ENCODE results near the gene PXN.
A peak's percentile ranks its signal among the peaks of the same experiment; 100 is the strongest.
"Not testable (repeated sequence)": the region's sequence is repeated elsewhere in the genome, so short reads cannot be mapped to it uniquely, and the experiment has no call there.

PXN gene

DNA sequence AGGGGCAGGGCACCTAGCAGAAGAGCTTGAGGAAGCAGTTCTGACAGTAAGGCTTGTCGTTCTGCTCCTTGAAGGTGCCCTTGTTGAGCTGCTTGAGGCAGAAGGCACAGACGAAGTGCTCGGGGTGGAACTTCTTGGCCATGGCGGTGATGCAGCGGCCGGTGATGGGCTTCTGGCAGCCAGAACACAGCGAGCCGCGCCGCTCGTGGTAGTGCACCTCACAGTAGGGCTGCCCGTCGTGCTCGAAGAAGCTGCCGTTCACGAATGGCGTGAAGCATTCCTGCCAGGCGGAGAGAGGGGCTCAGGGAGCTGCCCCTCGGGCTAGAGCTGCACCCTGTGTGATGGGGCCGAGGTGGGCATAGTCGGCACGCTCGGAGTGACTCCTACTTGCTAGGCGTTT lies 53.2 kb downstream of the PXN start:
- Histone ChIP-seq H3K36me3 (peaks cover 84% of the 10 kb centered on the region), H3K9ac (no peak overlapping the region), H3K4me1 (no peaks in the 10 kb centered on the region), H3K27me3 (no peaks in the 10 kb centered on the region), H3K9me3 (no peaks in the 10 kb centered on the region), H4K20me1 (no peaks in the 10 kb centered on the region), H3K27ac (no peak overlapping the region), H3K4me3 (no peak overlapping the region), H3K4me2 (no peak overlapping the region)
- no peak for TF ChIP-seq Cebpa-rat (IDR thresholded peaks at IDR 0.05)

DNA sequence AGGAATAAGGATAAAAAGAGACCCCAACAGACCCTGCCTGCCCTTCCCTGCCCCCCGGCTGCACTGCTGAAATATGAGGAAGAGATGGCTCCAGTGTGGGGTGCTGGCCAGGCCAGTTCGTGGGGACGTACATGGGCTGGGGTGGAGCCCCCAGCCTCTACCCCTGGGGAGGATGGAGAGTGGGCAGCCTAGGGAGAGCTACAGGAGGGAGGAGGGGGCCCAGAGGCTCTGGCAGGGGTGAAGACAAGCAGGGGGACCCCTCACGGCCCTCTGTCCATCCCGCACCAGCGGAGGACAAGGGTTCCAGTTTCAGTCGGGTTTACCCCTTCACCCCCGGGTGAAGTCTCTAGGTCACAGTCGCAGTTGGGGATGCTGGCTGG lies 53.6 kb downstream of the PXN start:
- H3K4me2 ChIP-seq: no peak overlapping the region
- H3K27me3 ChIP-seq: no peaks in the 10 kb centered on the region
- H3K9ac ChIP-seq: no peak overlapping the region
- no peaks in the 10 kb centered on the region for H3K4me1 ChIP-seq
- H3K27ac ChIP-seq: no peak overlapping the region
- no peak overlapping the region for H3K4me3 ChIP-seq
- no peaks in the 10 kb centered on the region for H4K20me1 ChIP-seq
- no peak for TF ChIP-seq Cebpa-rat (IDR thresholded peaks at IDR 0.05)
- peaks cover 88% of the 10 kb centered on the region for H3K36me3 ChIP-seq
- H3K9me3 ChIP-seq: no peaks in the 10 kb centered on the region

DNA sequence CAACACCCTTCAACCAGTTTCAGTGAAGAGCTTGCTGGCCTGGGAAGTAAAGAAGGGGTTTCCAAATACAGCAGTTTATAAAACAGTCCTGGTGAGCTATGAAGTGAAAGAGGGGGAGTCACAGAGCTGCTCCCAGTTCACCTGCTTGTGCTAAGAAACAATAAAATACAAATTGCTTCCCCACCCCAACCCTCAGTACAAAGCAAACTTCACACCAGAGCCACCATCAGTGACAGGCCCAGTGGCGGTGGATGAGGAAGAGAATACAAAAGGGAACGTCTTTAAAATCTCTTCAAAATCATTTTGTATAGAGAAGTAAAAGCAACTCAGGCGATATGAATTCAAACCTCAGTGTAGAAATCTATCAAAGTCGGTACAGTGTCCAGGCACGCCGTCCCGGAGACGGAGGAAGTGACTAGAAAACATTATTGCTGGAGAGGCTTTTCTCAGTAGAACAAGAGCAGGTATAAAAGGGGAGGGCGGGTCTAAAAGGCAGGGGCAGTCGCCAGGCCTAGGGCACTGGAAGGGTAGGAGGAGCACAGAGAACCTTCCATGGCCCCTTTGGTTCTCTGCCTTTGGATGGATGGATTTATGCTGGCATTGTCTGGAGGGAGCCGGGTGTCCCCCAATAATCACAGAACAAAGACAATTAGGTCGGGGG lies 54.2 kb downstream of the PXN start:
- Histone ChIP-seq H3K9me3 (no peaks in the 10 kb centered on the region), H3K4me1 (no peaks in the 10 kb centered on the region), H3K27me3 (no peaks in the 10 kb centered on the region), H3K9ac (0 out of 2 replicates have a peak overlapping the region, but pooled peaks have one; percentile 8), H3K4me3 (no peak overlapping the region), H4K20me1 (no peaks in the 10 kb centered on the region), H3K27ac (0 out of 2 replicates have a peak overlapping the region, but pooled peaks have one; percentile 7), H3K4me2 (no peak overlapping the region), H3K36me3 (peaks cover 94% of the 10 kb centered on the region)
- no peak for TF ChIP-seq Cebpa-rat (IDR thresholded peaks at IDR 0.05)

DNA sequence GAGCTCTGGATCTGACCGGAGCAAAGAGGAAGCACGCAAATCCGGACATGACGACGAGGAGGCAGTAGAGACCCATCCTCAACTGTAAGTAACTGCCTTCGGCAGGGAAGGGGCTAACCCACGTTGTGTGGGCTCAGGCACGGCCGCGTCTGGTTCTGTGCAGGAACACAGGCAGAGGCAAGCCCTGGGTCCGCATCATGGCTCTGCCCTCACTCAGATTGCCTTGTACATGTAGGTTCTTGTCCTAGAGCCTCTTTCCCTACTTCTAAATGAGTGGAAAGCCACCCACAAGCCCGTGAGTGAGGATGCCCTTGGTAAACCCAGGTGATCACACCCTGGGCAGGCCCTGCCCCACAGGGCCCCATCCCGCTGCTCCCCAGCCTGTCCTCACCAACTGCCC lies 55.7 kb downstream of the PXN start:
- Histone ChIP-seq H3K4me1 (no peaks in the 10 kb centered on the region), H3K9me3 (no peaks in the 10 kb centered on the region), H3K27me3 (no peaks in the 10 kb centered on the region), H4K20me1 (no peaks in the 10 kb centered on the region), H3K4me3 (no peak overlapping the region), H3K4me2 (no peak overlapping the region), H3K9ac (no peak overlapping the region), H3K27ac (no peak overlapping the region; the same call in 1 of the 2 replicates), H3K36me3 (peaks cover 86% of the 10 kb centered on the region)
- TF ChIP-seq Cebpa-rat (IDR thresholded peaks at IDR 0.05): no peak

DNA sequence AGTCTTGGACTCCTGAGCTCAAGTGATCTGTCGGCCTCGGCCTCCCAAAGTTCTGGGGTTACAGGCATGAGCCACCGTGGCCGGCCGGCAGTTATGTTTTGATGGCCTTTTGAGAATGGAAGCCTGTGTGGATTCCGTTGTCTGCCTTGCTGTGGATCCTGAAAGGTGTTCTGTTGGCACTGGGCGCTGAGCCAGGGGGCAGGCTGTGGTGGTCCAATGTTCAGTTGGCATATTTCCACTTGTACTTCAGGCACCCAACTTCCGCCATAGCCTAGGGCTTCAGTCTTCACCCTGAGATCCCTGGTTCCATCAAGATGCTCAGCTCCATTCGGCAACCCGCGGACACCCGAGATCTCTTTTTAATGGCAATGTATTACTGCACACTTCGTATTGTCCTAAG lies 58.3 kb downstream of the PXN start:
- TF ChIP-seq Cebpa-rat (IDR thresholded peaks at IDR 0.05): no peak
- Histone ChIP-seq H3K4me2 (no peak overlapping the region), H3K36me3 (peaks cover 59% of the 10 kb centered on the region), H3K27me3 (no peaks in the 10 kb centered on the region), H3K9me3 (no peaks in the 10 kb centered on the region), H4K20me1 (no peaks in the 10 kb centered on the region), H3K4me1 (0 out of 2 replicates have a peak, but pooled peaks cover 3% of the 10 kb centered on the region), H3K27ac (no peak overlapping the region), H3K4me3 (no peak overlapping the region), H3K9ac (no peak overlapping the region)

DNA sequence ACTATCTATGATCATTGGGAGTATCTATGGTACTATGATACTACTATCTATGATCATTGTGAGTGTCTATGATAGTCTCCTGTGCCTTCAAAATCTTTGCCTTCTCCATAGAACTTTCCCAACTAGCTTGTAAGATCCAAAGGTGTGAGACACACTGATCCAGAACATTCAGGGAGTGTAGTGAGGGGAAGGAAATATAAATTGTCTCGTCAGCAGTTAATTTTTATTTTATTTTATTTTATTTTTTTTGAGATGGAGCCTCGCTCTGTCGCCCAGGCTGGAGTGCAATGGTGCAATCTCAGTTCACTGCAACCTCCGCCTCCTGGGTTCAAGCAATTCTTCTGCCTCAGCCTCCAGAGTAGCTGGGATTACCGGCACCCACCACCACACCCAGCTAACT lies 58.7 kb downstream of the PXN start:
- H3K4me1 ChIP-seq, H3K9me3 ChIP-seq, H3K27ac ChIP-seq, H3K9ac ChIP-seq, H3K4me2 ChIP-seq, H4K20me1 ChIP-seq, H3K27me3 ChIP-seq, H3K4me3 ChIP-seq: not testable (repeated sequence)
- H3K36me3 ChIP-seq: peaks cover 55% of the 10 kb centered on the region

DNA sequence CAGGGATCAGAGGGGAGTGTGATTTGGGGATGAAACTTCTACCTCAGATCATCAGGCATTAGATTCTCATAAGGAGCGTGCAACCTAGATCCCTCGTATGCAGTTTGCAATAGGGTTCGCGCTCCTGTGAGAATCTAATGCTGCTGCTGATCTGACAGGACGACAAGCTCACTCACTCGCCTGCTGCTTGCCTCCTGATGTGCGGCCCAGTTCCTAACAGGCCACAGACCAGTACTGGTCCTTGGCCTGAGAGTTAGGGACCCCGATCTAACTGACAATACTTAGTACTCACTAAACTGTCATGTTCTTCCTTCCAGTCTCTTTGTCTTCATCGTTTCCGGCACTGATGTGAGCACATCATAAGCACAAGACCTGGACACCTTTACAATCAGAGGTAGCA lies 59.3 kb downstream of the PXN start:
- no peak overlapping the region for H3K4me2 ChIP-seq
- no peaks in the 10 kb centered on the region for H4K20me1 ChIP-seq
- H3K27ac ChIP-seq: no peak overlapping the region
- no peak for TF ChIP-seq Cebpa-rat (IDR thresholded peaks at IDR 0.05)
- no peak overlapping the region for H3K9ac ChIP-seq
- no peaks in the 10 kb centered on the region for H3K9me3 ChIP-seq
- no peaks in the 10 kb centered on the region for H3K27me3 ChIP-seq
- 0 out of 2 replicates have a peak, but pooled peaks cover 8% of the 10 kb centered on the region for H3K4me1 ChIP-seq
- no peak overlapping the region for H3K4me3 ChIP-seq
- H3K36me3 ChIP-seq: peaks cover 49% of the 10 kb centered on the region

DNA sequence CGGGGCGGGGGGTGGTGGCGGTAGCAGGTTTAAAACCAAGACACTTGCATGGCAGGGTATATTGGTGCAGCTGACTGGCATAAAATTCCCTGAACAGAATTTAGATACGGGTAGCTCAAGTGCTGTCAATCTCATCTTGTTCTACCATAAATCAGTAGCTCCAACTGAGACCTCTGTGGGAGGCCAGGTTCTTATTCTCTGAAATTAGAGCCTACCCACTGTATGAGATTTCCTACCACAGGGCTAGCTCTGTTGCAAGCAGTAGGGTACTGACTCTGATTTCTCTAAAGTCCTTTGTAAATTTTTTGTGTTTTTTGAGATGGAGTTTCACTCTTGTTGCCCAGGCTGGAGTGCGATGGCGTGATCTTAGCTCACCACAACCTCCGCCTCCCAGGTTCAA lies 61.4 kb downstream of the PXN start:
- H3K4me1 ChIP-seq: peaks cover 16% of the 10 kb centered on the region
- TF ChIP-seq Cebpa-rat (IDR thresholded peaks at IDR 0.05): no peak
- peaks cover 40% of the 10 kb centered on the region for H3K36me3 ChIP-seq
- no peaks in the 10 kb centered on the region for H3K9me3 ChIP-seq
- H3K4me3 ChIP-seq: no peak overlapping the region
- peaks cover 17% of the 10 kb centered on the region for H4K20me1 ChIP-seq
- H3K27ac ChIP-seq: no peak overlapping the region
- no peak overlapping the region for H3K4me2 ChIP-seq
- H3K9ac ChIP-seq: no peak overlapping the region
- H3K27me3 ChIP-seq: no peaks in the 10 kb centered on the region

DNA sequence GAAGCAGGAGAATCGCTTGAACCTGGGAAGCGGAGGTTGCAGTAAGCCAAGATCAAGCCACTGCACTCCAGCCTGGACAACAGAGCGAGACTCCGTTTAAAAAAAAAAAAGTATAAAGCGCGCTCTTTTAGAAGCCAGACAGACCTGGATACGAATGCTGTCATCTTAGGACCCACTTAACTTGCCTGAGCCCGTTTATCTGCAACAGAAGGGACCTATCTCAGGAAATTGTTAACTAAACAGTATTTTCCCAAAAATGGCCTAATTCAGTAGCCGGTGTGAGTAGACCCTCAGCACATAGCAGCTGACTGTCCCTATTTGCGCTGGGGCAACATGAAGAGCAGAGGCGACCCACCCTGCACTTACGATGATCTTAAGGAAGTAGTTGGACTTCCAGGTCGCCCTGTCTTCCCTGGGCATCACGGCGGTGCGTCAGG lies 65.1 kb downstream of the PXN start:
- Histone ChIP-seq H3K27me3 (no peaks in the 10 kb centered on the region), H3K27ac (peak overlapping the region; percentile 98), H4K20me1 (peaks cover 44% of the 10 kb centered on the region), H3K4me2 (peak overlapping the region; percentile 95), H3K36me3 (peaks cover 46% of the 10 kb centered on the region), H3K9me3 (no peaks in the 10 kb centered on the region), H3K9ac (peak overlapping the region; percentile 99), H3K4me1 (peaks cover 52% of the 10 kb centered on the region), H3K4me3 (peak overlapping the region; percentile 98)
- TF ChIP-seq Cebpa-rat (IDR thresholded peaks at IDR 0.05): no peak

DNA sequence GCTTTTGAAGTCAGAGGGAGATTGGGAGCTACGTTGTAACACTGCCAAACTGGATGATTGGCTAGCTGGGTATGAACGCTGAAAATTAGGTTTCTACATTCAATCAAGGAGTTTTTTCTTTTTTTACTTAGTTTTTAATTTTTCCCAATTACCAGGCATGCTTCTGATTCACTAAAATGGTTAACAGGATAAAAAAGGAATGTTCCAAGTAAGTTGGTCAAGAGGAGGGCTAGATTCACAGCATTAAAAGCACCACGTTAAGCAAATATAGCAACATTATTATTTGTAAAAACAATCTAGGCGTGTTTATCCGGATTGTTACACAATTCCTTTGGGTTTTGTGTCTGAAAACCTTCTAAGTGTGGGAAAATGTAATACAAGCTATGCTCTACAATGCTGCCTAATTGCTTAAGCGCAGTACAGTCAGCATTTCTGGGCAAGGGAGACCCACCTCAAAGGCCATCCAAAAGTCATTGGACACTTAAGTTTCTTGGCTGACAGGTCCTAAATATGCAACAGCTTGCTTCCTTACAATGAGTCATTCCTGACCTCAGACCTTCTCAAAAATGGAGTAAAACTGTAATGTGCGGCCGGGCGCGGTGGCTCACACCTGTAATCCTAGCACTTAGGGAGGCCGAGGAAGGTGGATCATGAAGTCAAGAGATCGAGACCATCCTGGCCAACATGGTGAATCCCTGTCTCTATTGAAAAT lies 65.8 kb downstream of the PXN start:
- Histone ChIP-seq H3K36me3 (peaks cover 46% of the 10 kb centered on the region), H3K9me3 (no peaks in the 10 kb centered on the region), H3K4me3 (peak overlapping the region; percentile 98), H3K9ac (peak overlapping the region; percentile 99), H3K4me2 (peak overlapping the region; percentile 95), H3K27me3 (no peaks in the 10 kb centered on the region), H4K20me1 (peaks cover 44% of the 10 kb centered on the region), H3K4me1 (peaks cover 58% of the 10 kb centered on the region), H3K27ac (peak overlapping the region; percentile 98)
- no peak for TF ChIP-seq Cebpa-rat (IDR thresholded peaks at IDR 0.05)
